ENCODE data around the gene STK17A.
"Not testable (repeated sequence)": the region's sequence is repeated elsewhere in the genome, so short reads cannot be mapped to it uniquely, and the experiment has no call there.

STK17A gene

DNA sequence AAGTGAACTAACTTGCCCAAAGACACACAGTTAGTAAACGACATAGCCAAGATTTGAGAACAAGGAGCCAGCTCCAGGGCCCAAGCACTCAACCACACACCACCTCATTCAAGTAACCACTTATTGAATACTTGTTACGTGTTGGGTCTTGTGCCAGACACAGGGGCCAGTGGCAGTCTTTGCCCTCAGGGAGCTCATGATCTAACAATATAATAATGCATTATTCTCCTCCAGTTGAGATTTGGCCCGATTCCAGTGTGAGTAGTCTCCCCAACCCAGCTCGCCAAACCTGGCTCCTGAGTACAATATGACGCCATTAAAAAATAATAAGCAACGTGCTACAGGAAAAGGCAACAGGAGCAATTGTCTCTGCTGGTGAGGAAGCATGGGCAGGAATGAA lies 14.4 kb upstream of the STK17A start:
- DNase-seq (ENCODE audit: low read depth in 2 of 2): no peak

DNA sequence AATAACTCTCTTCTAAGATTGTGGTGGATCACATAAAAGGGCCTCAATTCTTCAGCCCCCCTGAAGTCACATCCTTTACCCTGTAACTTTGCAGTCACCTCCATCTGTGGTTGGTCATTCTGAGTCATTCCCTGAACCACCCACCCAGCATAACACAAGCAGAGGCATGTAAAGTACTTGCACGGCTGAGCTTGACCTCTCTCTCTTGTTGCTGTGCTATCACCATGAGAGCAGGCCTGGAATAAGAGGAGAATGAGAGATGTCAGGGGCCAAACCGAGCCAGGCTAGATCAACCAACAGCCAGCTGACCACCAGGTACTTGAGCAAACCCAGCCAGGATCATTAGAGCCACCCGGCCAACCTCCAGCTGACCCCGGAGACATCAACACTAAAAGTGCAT lies 13.5 kb upstream of the STK17A start:
- DNase-seq (ENCODE audit: low read depth in 2 of 2): no peak

DNA sequence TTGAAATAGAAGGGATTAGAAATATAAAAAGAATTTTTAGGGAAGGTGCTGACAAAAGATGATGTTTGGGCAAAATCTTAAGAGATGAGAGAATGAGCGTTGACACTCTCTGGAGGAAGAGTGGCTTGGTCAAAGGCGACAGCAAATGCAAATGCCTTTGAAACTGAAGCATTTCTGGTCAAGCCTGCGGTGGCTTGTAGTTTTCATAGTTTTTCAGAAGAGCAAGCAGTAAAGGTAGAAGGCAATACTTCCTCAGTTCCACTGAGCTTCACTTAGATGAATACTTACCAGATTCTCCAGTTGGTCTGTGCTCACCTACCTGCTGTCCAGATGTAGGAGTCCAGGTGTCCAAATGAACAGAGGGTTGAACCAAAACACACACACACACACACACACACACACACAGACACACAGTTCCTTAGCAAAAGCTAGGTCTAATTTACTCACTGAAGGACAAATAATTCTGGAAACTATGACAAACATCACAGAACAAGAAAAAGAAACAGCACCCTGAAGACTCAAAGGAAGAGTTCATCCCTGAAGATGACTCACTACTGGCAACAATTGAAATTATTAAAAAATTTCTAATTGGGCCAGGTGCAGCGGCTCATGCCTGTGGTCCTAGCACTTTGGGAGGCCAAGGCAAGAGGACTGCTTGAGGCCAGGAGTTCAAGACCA lies 12.1 kb upstream of the STK17A start:
- no peak for DNase-seq (ENCODE audit: low read depth in 2 of 2)

DNA sequence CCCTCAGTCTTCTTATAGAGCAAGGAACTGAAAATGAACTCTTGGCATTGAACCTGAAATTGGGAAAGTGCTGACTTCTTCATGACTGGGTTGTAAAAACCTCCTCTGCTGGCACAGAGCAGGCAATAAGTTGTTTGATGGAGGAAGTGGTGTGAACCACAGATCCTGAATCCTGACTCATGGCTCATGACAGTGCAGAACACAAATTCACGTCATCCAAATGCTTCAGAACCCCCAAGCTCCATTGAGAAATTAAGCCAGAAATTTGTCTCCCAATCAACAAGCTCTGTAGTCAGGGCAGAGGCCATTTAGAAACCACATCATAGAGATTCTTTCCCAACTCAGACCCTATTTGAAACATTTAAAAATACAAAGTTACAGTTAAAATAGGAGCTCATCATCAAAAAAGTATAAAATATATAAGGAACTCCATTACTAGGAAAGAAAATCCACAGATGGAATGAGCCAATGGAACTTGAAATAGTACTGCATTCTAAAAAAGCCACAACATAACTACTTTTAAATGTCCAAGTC lies 10.3 kb upstream of the STK17A start:
- no peak for DNase-seq (ENCODE audit: low read depth in 2 of 2)

DNA sequence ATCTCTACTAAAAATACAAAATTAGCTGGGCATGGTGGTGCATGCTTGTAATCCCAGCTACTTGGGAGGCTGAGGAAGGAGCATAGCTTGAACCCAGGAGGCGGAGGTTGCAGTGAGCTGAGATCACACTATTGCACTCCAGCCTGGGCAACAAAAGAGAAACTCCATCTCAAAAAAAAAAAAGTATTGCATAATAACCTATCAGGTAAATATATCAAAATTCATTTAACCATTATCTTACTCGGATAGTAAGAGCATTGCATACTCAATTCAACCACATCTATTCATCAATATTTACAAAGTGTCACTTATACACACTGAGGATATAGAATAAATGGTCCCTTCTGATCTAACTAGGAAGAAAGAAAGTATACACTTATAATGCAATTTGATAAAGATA lies 9.1 kb upstream of the STK17A start:
- not testable (repeated sequence) for DNase-seq (ENCODE audit: low read depth in 2 of 2)

DNA sequence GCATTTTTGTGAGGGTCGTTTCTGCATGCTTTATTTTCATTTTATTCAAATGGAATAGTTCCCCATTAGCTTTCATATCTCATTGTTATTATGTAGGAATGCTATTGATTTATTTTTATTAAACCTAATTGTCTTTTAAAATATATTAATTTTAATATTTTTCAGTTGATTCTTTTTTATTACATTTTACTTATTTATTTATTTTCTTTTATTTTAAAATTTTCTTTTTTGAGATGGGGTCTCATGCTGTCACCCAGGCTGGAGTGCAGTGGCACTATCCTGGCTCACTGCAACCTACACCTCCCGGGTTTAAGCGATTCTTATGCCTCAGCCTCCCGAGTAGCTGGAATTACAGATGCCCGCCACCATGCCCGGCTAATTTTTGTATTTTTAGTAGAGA lies 7.4 kb upstream of the STK17A start:
- no peak for DNase-seq (ENCODE audit: low read depth in 2 of 2)

DNA sequence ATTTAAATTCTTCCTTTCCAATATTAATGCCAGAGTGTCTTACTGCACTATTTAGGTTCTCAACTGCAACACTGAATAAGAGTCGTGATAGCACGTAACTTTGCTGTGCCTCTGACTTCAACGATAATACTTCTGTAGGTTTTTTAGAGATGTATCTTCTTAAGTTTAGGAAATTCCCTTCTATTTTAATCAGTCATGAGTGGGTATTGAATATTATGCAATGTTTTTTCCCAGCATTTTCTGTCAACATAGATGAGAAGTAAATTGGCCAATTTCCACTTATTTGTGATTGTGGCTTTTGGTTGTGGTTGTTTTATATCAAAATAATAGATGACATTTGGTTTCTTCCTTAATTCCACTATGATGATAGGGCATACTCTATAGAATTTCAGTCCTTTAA lies 6.7 kb upstream of the STK17A start:
- DNase-seq (ENCODE audit: low read depth in 2 of 2): no peak

DNA sequence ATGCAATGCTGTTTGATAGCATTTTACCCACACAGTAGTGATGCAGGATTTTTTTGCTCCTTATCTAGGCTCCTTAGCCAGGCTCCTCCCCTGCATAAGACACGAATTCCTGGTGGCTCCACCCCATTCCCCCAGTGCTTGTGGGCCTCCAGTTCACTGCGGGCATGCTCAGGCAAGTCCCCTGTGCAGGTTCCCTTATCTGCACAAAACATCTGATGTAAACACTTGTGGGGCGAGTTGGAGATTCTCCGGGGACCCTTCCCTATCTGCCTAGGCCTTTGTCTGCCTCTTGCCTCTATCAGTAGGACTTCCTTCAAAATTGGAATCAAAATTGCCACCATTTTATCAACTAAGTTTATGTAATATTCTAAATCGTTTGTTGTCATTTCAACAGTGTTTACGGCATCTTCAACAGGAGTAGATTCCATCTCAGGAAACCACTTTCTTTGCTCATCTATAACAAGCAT lies 5.4 kb upstream of the STK17A start:
- no peak for DNase-seq (ENCODE audit: low read depth in 2 of 2)

DNA sequence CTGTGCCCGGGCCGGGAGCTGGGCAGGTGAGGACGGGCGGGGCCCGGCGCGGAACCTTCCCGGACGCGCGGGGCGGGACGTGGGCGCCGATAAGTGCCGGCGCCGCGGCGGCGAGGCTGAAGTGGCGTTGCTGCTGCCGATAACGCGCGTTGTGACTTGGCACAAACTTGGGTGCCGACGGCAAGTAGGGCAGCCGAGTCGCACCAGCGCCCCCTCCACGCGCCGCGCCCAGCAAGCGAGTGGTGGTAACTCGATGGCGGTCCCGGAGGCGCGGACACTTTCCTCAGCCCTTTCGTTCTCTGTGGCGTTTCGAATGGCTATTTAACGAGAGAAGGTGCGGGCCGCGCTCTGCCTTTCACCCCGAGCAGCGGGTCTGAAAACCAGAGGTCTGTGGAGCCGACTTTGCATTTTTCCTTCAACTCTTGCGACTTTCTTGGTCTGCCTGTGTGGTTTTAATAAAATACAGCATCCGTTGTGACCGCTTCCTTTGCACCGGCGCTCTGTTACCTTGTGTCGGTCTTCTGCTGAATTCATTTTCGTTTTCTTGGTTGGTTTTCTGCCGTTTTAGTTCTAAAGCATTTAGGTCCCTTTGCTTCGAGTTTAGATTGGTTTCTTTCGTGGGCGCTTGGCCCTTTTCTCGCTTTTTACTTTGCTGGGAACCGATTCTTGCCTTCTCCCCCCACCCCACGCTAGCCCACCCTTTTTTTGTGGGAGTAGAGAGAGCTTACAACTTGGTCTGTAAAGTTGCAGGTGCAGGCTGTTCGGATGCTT lies 701 bp downstream of the STK17A start:
- peak; percentile 50 to 51 for DNase-seq (ENCODE audit: low read depth in 2 of 2)

DNA sequence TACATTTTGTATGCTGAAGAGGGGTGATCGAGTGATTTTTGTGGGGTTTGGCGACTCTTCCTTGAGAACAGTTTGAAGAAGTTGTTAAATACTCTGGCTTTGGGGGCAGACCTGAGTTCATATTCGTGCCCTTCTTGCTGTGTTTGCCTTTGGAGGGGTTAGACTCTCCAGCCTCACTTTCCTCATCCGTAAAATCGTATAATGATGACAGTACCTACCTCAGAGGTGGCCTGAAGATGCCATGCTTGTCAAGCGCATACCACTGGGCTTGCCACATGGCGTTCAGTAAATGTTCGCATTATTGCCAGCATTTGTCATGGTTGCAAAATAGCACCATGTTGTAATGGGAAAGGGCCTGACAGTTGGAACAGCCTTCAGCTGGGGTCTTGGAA lies 1.3 kb downstream of the STK17A start:
- DNase-seq (ENCODE audit: low read depth in 2 of 2): no peak

DNA sequence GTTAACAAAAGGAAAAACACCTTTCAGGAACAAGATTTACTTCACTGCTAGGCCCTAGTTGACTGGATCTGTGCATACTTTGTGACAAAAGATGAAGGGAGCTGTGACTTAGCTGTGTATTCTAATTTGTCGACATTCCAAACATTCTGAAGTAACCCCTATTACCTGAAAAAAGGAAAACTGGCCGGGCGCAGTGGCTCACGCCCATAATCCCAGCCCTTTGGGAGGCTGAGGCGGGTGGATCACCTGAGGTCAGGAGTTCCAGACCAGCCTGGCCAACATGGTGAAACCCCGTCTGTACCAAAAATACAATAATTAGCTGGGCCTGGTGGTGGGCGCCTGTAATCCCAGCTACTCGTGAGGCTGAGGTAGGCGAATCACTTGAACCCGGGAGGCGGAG lies 1.8 kb downstream of the STK17A start:
- DNase-seq (ENCODE audit: low read depth in 2 of 2): not testable (repeated sequence)

DNA sequence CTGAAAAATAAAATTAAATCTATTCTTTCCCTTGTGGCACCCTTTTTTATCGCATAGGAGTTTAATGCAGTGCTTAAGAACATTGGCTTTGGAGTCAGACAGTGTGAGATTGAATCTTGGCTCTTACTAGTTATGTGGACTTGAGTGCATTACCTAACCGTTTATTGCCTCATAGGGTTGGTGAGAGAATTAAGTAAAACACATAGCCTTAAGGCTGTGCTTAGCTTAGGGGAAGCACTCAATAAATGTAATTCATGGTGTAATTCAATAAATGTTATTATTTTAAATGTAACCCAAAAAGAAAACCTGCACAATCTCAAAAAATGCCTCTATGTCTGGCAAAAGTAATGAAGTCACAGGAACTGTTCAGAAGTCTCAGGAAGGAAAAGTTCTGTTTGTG lies 2.7 kb downstream of the STK17A start:
- no peak for DNase-seq (ENCODE audit: low read depth in 2 of 2)

DNA sequence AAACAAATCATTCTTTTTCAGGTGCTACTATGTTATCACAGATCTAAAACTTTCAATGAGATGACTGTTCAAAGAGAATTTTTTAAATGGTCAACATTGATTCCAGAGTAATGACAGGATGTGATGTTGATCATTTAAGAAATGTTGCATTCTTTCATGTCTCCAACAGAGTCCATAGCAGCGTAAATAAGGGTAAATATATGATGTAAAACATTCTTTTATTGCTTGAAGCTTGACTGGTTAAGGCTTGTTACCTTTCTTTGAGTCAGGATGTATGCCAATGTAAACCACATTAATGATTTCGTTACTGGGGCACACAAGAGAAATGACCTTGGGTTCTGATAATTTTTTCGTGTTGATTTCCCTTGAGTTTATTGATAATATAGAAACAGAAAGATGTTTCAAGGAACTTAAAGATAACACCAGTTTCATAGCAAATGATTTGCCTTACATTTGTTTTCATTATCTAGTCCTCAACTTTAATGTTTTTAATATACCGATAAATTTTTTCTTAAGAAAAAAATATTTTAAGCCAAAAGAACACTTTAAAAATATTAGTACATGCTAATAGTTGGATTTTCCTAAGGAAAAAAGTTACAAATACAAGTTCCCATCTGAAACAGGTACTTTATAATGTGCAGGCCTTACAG lies 3.5 kb downstream of the STK17A start:
- DNase-seq (ENCODE audit: low read depth in 2 of 2): no peak

DNA sequence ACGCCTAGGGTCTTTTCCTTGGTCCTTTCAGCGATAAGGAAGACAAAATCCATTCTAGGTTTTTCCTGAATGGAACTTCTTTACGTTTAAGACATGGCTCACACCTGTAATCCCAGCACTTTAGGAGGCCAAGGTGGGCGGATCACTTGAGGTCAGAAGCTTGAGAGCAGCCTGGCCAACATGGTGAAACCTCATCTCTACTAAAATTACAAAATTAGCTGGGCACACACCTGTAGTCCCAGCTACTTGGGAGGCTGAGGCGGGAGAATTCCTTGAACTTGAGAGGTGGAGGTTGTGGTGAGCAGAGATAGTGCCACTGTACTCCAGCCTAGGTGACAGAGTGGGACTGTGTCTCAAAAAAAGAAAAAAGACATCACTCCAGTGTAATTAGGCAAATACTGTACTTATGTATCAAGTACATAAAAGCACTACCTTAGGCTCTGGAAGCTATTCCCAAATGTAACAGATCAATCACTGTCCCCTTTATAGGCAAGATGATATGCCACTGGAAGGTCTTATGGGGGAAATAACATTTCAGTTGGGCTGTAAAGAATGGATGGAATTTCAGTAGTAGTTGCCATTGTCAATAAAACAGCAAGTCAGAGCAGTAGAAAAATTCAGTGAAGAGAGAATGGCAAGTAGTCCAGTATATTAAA lies 5.7 kb downstream of the STK17A start:
- no peak for DNase-seq (ENCODE audit: low read depth in 2 of 2)

DNA sequence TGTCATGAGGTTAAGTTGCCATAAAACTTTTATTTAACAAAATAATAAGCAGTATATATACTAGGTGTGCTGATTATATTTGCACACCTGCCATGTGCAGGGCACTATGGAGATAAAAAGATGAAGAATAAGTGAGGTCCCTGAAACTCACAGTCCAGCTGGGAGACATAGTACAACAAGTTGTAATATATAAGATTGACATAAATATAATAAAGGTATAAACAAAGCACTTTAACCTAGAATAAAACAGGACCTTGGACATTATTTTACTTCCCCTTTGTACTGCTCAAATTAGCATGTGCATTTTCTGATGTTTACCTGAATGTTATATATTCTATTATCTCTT lies 6.2 kb downstream of the STK17A start:
- DNase-seq (ENCODE audit: low read depth in 2 of 2): no peak

DNA sequence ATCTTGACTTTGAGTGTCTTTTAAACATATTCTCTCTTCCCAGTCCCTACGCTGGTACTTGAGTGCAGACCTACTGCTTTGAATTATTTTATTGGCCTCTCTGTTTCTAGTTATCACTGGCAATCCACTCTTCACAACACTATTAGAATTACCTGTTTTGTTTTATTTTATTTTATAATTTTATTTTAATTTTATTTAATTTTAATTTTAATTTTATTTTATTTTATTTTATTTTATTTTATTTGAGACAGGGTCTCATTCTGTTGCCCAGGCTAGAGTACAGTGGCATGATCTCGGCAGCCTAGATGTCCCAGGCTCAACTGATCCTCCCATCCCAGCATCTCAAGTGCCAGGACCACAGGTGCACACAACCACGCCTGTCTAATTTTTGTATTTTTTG lies 6.8 kb downstream of the STK17A start:
- DNase-seq (ENCODE audit: low read depth in 2 of 2): no peak

DNA sequence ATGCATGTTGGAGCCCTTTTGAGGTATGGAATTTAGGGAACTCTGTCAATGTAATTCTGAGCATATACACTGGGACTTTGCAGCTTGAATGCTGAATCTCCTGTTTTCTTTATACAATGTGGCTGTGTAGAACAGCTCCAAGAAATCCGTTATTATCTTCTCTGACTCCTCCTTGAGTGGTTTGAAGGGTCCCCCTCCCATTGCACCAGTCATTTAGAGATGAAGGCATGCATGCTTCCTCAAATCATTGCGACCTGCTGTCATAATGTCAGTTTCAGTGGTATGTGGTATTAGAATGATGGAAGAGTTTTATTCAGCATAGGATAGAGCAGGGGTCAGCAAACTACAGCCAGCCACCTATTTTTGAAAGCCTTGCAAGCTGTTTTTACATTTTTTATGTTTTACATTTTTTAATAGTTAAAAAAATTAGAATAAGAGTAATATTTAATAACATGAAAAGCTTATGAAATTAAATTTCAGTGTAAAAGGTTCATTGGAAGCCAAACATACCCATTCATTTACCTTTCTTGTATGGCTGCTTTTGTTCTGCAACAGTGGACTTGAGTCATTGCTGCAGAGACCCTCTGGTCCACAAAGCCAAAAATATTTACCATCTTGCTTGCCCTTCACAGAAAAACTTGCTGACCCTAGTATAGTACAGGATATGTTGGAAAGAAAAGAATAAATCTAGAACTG lies 8.1 kb downstream of the STK17A start:
- no peak for DNase-seq (ENCODE audit: low read depth in 2 of 2)

DNA sequence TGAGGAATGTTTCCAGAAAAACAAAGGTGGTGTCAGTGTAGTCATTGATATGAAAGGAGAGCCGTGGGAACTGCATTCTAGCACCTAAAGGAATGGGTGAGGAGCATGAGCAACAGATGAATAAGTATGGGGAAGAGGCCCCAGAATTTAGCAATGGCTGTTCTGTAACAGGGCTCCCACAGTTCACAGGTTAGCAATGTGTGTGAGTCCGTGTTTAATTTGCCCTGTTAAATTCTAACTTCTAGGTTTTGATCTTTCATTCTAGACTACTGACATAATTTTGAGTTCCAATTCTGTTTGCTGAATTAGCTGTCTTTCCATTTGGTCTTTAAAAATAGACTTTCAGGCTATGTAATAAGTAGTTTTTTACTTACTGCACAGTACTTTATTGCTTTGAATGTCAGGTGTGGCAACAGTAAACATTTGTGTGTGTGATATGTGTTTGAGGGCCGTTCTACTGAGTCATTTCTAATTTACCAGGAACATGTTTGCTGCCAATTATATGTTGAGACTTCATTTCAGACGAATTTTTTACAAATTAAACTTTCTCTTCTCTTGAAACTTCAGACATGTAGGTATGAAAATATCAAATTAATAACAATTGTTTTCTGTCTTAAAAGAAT lies 8.8 kb downstream of the STK17A start:
- no peak for DNase-seq (ENCODE audit: low read depth in 2 of 2)

DNA sequence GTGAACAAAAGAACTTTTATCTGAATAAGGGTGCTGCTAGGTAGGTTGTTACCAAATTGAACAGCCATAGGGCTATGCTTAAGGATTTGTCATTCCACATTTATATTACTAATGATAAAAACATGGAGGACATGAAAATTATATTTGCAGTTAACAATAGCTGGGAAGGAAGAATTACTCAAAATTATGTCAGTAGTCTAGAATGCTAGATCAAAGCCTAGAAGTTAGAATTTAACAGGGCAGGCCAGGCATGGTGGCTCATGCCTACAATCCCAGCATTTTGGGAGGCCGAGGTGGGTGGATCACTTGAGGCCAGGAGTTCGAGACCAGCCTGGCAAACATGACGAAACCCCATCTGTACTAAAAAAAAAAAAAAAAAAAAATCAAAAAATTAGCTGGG lies 9.4 kb downstream of the STK17A start:
- DNase-seq (ENCODE audit: low read depth in 2 of 2): no peak

DNA sequence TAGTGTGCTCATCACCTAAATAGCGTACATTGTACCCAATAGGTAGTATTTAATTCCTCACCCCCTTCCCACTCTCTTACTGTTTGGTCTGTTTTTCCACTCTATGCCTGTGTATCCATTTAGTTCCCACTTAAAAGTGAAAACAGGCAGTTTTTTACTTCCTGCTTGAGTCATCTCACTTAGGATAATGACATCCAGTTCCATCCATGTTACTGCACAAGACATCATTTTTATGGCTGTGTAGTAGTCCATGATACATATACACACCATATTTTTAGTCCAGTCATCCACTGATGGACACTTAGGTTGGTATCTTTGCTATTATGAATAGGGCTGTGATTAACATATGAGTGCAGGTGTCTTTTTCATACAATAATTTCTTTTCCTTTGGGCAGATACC lies 10.1 kb downstream of the STK17A start:
- no peak for DNase-seq (ENCODE audit: low read depth in 2 of 2)

DNA sequence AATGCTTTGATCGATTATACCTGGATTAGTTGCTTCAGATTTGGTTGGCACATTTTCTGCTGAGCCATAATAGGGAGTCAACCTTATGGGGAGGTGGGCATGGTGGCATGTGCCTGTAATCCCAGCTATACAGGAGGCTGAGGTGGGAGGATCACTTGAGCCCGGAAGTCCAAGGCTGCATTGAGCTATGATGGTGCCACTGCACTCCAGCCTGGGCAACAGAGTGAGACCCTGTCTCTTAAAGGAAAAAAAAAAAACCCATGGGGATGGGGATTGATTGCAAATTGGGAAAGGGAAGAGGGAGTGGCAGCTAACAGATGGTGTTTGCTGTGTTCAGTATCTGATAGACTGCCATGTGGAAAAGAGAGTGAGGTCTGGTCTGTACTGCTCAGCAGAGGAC lies 11.1 kb downstream of the STK17A start:
- DNase-seq (ENCODE audit: low read depth in 2 of 2): no peak

Data from stimulated activated CD8-positive, alpha-beta memory T cell treated with anti-CD3 and anti-CD28 coated beads, Interleukin-2, amount 100 ng/mL, for 1 hour (primary cell).